Medulla oblongata (tissue), 1 donor: Measurements from ENCODE around the gene CEP112.

ENCODE experiments used
- DNase-seq: peaks from one replicate; pipeline ENCODE4 v3.0.0-alpha.2; 2015; ENCODE audit errors: extremely low spot score

Gene CEP112

DNA sequence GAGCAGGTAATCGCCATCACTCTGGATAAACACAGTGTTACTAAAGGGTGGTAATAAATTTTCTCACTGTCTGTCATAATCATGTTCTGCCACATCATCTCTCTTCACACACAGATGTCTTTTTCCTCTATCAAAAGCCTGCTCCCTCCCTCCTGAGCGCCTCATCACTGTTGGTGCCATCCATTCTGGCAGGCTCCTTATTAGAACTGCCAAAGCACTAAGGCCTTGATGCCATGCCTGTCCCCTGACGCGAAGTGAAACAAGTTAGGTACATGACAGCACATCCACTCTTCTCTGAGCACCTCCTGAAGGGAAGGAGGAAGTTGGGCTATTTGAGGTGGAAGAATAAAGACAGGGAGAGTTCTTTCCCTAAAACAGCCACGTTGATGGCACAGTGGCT lies 592.3 kb downstream of the CEP112 start:
- DNase-seq: no peak

DNA sequence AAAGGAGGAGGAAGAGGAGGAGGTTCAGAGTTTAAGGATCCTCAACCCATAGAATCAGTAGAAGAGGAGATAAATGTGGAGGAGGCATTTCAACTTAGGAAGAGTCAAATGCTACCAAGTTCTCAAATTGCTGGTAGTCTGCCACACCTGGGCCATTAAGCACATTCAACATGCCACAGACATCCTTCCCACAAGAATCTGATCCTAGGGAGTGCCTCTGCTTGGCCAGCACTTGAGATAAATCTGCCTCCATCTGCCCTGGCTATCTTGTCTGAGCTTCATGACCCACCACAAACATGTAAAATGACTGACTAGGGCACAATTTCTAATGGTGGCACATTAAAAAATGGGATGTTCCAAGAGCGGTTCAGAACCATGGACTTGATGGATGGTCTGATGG lies 593.2 kb downstream of the CEP112 start:
- DNase-seq: no peak

GRCh38 chr17:65595071-65595656 lies 596.8 kb downstream of the CEP112 start:
- no peak for DNase-seq

DNA sequence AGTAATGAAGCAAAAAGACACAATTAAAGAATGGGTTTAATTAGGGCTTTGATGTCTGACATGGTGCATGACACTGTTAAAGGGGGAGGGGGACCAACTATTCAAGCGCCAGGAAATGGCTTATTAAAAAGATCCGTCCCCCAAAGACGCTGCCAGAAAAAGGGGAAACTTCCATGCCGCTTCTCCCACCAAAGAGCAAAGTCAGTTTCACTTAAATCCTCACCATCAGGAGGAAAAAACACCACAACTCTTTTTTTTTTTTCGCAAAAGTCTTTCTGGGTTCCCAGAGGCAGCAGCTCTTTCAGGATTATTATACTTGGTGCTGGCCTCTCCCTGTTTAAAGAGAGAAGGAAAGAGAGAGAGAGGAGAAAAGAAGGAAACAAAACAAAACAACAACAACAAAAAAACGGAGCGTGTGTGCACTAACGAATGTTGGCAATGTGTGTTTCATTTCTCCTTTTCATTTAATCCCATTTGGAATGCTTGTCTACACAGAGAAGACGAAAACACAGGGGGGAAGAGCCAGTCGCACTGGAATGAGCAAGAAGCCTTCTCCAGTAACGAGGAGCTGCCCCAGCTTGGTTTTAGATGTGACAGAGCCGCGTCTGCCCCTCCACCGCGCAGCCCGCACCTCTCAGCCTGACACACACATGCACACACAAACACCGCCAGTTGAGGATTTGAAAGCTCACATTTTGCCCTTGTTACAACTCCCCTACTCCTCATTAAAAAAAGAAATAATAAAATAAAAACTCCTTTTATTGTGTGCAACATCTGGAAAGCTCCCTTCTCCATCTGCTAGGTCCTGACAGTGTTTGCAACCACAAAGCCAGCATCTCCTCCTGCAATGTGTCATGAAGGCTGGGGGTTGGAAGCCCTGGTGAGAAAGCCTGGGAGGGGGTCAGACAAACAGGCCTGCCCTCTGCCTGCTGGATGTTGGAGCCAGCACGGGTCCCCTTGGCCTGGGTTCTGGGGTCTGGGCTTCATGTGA lies 597.8 kb downstream of the CEP112 start:
- no peak for DNase-seq

GRCh38 chr17:65593092-65593854 lies 598.7 kb downstream of the CEP112 start:
- no peak for DNase-seq

GRCh38 chr17:65592125-65592965 lies 599.6 kb downstream of the CEP112 start:
- DNase-seq: no peak

DNA sequence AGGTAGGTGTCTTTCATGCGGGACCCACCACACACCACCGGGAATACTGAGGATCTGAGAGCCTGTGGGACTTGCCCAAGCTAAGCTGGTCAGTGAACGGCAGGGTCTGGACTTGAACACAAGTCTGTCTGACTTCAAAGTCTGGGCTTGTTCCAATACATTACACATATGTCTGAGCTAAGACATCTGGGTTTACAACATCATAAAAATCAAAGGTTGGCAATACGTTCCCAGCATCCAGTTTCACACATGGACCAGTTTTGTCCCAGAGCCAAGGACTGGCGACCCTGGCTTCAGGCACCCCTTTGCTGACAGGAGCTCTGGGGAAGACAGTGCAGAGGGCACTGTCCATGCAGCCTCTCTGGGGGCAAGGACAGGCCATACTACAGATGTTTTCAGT lies 602.6 kb downstream of the CEP112 start:
- no peak for DNase-seq

DNA sequence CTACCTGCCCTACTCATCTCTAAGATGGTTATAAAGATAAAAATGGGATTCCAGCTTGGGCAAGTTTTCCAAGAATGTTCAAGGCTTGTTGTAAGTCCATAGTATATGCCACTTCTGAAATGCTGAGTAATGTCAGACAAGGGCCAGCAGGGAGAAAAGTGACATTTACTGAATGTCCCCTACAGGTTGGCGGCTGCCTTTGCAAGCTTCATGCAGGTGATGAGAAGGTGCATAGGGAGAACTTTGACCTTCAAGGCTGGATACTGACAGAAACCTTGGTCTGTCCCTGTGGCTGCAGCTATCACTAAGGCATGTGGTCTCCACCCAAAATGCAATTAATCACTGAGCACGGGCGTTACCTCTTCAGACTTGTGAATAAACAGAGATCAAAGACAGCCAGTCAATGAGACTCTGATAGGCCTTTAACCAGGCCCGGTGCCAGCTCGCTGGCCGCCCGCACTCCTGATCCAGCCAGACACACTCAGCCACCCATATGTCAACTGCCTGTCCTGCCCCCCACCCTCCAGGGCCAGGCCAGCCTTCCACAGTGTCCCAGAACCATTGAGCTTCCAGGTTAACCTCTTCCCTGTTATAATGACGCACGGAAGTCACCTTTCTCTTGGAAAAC lies 603.6 kb downstream of the CEP112 start:
- DNase-seq: no peak

DNA sequence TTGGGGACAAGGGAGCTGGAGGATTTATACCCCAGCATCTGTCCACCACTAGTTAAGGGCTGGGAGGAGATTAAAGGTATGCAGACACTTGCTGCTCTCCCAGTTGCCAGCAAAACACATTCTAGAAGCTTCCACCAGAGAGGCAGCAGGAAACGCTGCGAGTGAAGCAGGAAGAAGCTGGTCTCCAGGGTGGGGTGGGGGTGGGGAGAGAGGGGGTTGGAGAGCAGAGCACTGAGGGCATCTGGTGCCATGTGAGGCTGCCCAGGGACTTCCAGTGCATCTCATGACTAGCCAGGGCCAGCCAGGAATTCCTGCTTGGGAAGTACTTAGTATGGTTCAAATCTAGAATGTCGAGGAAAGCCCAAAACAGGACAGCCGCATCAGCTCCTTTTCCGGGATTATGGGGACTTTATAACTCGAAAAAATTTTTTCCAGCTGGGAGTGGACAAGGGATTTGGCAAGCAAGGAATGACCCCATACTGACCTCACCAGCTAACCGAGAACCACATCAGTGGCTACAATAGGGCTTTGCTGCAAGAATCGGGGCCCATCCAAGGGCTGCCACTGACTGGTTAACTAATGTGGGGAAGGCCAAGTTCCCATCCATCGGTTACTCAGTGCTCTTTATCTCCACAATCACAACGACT lies 604.3 kb downstream of the CEP112 start:
- no peak for DNase-seq

DNA sequence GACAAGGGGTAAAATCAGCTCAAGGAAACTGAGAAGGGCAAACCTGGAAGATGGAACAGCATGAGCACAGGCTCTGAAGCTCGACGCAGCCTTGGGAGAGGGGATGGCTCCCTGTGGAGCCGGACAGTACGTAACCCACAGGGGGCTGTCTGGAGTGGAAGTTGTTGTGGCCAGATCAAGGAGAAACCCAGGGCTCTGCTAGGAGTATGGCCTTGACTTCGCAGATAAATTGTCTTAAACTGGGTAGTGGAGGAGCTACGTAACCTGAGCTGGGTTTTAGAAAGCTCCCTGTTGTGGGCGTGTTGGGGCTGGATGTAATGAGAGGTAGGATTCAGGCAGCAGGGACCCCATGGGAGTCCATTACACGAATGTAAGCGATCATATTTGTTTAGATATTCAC lies 605.0 kb downstream of the CEP112 start:
- DNase-seq: no peak
